Upper lobe of left lung (tissue), 4 donors: ENCODE measurements around the gene CS.

Source experiments
- CTCF ChIP-seq, 6 experiments: fragments of 450-650 bp in 4 of 6; fragments of 200-600 bp in 2 of 6; sonication (generic) in 2 of 6; IDR thresholded peaks; one replicate each; pipeline ENCODE4 v1.5.1; 2016 to 2019; ENCODE audit warnings: antibody characterized with exemption in 6 of 6
- POLR2A ChIP-seq, 4 donors: fragments of 450-650 bp; IDR thresholded peaks; one replicate each; pipeline ENCODE4 v1.5.1; 2016 to 2017; ENCODE audit warnings: antibody characterized with exemption in 4 of 4, mild to moderate bottlenecking in 2 of 4

- TF ChIP-seq CTCF (IDR thresholded peaks at IDR 0.05) = no peak
- no peak for TF ChIP-seq POLR2A (IDR thresholded peaks at IDR 0.05)
Measured at GRCh38 chr12:56253091-56253490, 47.0 kb downstream of the CS start.
